ENCODE measurements around the gene TSC22D1.

- TF ChIP-seq CTCF (conservative IDR thresholded peaks at IDR 0.05; ENCODE audit: low read length) (no peak), EZH2phosphoT487 (IDR thresholded peaks at IDR 0.05; ENCODE audit: borderline replicate concordance, low read depth, low read length) (no peak)
Measured at GRCh38 chr13:44433863-44434765, 142.0 kb downstream of the TSC22D1 start.
